Aorta (tissue), 5 donors: ENCODE results near the gene PVALB. TPM values are rescaled to one million over a fixed set of nuclear protein-coding genes. Genes with fewer than 3 reads are reported as not detected.

Experiments
- ATAC-seq: fragments of 200-7000 bp; cut with Tn5 transposase; one replicate; pipeline ENCODE4 v1.9.1; 2022; ENCODE audit warnings: moderate library complexity; ENCODE audit not compliant: low FRiP score
- DNase-seq, 2 donors: peaks; one replicate each; pipeline ENCODE4 v3.0.0-alpha.2; 2020
- H3K27ac ChIP-seq, 2 donors: one replicate each; pipeline ENCODE4 v1.5.1; 2013; ENCODE audit warnings: low read length in 2 of 2, mild to moderate bottlenecking in 2 of 2, moderate library complexity in 2 of 2, control low read depth in 1 of 2, inconsistent platforms in 1 of 2, low read depth in 1 of 2
- H3K27me3 ChIP-seq, 2 donors: one replicate each; pipeline ENCODE4 v1.6.1; 2013; ENCODE audit warnings: control low read depth in 1 of 2, low read length in 1 of 2, mild to moderate bottlenecking in 1 of 2, moderate library complexity in 1 of 2; ENCODE audit not compliant: insufficient read depth in 2 of 2, control insufficient read depth in 1 of 2
- H3K36me3 ChIP-seq, 2 donors: one replicate each; pipeline ENCODE4 v1.6.1; 2013; ENCODE audit warnings: control low read depth in 1 of 2, low read length in 1 of 2, mild to moderate bottlenecking in 1 of 2; ENCODE audit not compliant: insufficient read depth in 2 of 2, control insufficient read depth in 1 of 2
- H3K4me1 ChIP-seq, 2 donors: one replicate each; pipeline ENCODE4 v1.6.1; 2013; ENCODE audit warnings: low read length in 2 of 2, control low read depth in 1 of 2, mild to moderate bottlenecking in 1 of 2, moderate library complexity in 1 of 2; ENCODE audit not compliant: insufficient read depth in 2 of 2, control insufficient read depth in 1 of 2
- H3K4me3 ChIP-seq, 2 donors: one replicate each; pipeline ENCODE4 v1.5.1; 2013; ENCODE audit warnings: low read length in 2 of 2, control low read depth in 1 of 2, mild to moderate bottlenecking in 1 of 2
- H3K9me3 ChIP-seq: one replicate; pipeline ENCODE4 v1.6.1; 2013; ENCODE audit warnings: mild to moderate bottlenecking, low read length; ENCODE audit not compliant: control insufficient read depth
- WGBS, 2 donors: extraction: QIAGEN DNeasy Blood & Tissue Kit; methylation state at CpG; one replicate each; pipeline ENCODE4 v1.1.7; 2013; 5-methylcytosine and 5-hydroxymethylcytosine counted together
- intact Hi-C, 2 donors: fragments of 100-400 bp; cut with DNase I; formaldehyde crosslinking; loops; one replicate each; pipeline versions ENCODE4 v1.14.2 to v1.15.0; 2022
- polyA plus RNA-seq, 2 donors: library from polyadenylated mRNA; stranded (reverse); fragments of 200-250 nt; gene quantifications; one replicate each; pipeline ENCODE4 v1.2.3, GENCODE V29; 2013
- total RNA-seq, 2 donors: library from RNA; stranded (reverse); fragmentation: NEBNext Ultra II Directional; extraction: Animal tissue kit (Norgen Biotek cat#: 25700); gene quantifications; one replicate each; pipeline ENCODE4 v1.2.1, GENCODE V29; 2021
- donor health status: healthy with polysubstance abuse.
- donor health status: Bipolar disorder and iron deficiency.
- donor health status: DM: no; HTN: no; CAD: no.
- donor health status: DM: no; HTN: no; CAD: no.
- donor health status: DM: yes; HTN: yes; CAD: no.

The PVALB gene
- total and polyA plus RNA-seq, 4 donors: not detected

DNA sequence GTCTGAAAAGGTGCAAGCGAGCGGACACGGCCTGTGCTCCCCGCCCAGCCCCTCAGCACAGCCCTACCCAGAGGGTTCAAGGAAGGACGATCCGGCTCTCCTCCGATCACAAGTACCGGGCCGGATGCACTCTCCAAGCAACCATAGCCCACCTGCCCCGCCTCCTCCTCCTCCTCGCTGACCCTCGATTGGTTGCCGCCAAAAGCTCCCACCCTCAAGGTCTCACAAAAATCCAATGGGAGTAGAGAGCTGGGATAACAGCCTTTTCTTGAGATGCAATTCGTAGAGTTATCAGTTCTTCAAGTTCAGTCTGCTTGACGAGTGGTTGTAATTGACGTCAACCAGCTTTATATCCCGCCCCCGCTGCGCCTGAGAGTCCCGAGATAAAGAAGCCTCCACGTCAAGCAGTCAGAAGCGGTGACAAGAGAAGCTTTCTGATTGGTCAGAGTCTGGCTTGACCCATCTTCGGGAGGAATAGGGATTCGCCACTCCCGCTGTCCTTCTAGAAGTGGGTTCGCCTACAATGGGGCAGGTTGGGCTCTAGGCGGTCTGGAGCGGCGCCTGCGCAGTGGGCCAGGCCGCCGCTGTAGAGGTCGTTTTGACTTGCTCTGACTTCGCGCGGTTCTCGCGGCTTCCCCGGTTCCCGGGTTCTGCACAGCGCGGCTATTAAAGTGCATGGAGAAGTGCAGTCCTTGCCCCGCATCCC lies 40.7 kb downstream of the PVALB start, which contains the start of gene IFT27:
Gene IFT27 (minus strand): TSS at position 156 of the 706 bp plus-strand sequence. CDS start 412 bp downstream, outside the sequence.
- no peaks in the 10 kb centered on the region for H3K9me3 ChIP-seq
- H3K36me3 ChIP-seq: no peaks in the 10 kb centered on the region
- DNase-seq (peak; percentile 97 to 99), ATAC-seq (peak; percentile 98)
- 0% methylated on average over 41 to 43 of the region's 43 CpGs for WGBS, 2 donors
- peak within 1 kb of the TSS; percentile 52 to 76 for H3K4me3 ChIP-seq
- no peaks in the 10 kb centered on the region for H3K27me3 ChIP-seq
- no peak within 1 kb of the TSS for H3K27ac ChIP-seq
- intact Hi-C loops: loop anchor here in 1 of 2 donors (5.0 kb wide), 1 partner anchor 1474 kb away; no protein-coding TSS in a partner anchor
- H3K4me1 ChIP-seq: peaks cover 0 to 6% of the 10 kb centered on the region in 2 donors

DNA sequence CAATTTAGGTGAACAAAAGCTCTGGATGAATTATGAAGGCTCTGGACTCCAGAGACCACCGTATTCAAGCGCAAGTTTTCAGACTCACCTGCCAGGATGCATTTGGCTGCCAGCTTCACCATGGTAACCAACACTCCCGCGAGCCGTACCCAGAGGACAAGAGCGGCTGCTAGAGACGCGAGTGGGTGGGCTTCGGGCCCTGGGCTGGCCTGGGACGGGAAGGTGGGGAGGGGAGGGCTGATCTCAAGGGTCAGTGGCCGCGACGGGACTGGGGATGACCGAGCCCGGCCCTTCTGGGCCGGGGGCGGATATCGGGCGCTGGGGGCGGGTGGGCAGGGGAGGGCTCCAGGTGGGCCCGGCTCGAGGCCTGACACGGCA lies 41.3 kb downstream of the PVALB start:
- Histone ChIP-seq H3K36me3 (no peaks in the 10 kb centered on the region), H3K9me3 (no peaks in the 10 kb centered on the region), H3K4me3 (peak overlapping the region; percentile 52 to 76), H3K27ac (no peak overlapping the region), H3K4me1 (peaks cover 0 to 6% of the 10 kb centered on the region in 2 donors), H3K27me3 (no peaks in the 10 kb centered on the region)
- 1 to 3% methylated on average over 23 of the region's 23 CpGs for WGBS, 2 donors
- ATAC-seq (peak; percentile 3), DNase-seq (peak; percentile 68 to 80)
- intact Hi-C loops: loop anchor here in 1 of 2 donors (5.0 kb wide), 1 partner anchor 1473 kb away; no protein-coding TSS in a partner anchor

DNA sequence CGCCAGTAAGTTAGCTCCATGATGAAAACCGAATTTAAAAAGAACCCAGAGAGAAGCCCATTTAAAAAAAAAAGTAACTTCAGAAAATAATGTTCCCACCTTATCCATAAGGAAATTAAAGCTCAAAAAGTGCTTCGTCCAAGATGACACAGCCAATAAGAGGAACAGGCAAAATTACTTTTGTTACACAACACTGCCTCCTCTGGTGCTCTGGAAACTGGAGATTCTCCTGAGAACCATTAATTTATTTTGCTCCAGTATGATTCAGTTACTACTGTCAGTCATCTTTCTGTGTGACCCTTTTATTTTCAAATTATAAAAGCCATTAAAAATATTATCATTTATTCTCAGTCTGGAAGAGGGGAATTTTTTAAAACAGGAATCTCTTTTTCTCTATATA lies 42.9 kb downstream of the PVALB start:
- no peaks in the 10 kb centered on the region for H3K27me3 ChIP-seq
- no peak overlapping the region for H3K4me3 ChIP-seq
- WGBS, 2 donors: 80% methylated on average over 3 of the region's 3 CpGs
- H3K36me3 ChIP-seq: no peaks in the 10 kb centered on the region
- no peak overlapping the region for H3K27ac ChIP-seq
- peaks cover 0 to 6% of the 10 kb centered on the region in 2 donors for H3K4me1 ChIP-seq
- peak in 1 of 2 donors; percentile 2 for DNase-seq
- H3K9me3 ChIP-seq: no peaks in the 10 kb centered on the region
- no peak for ATAC-seq
- intact Hi-C loops: no loop called here

DNA sequence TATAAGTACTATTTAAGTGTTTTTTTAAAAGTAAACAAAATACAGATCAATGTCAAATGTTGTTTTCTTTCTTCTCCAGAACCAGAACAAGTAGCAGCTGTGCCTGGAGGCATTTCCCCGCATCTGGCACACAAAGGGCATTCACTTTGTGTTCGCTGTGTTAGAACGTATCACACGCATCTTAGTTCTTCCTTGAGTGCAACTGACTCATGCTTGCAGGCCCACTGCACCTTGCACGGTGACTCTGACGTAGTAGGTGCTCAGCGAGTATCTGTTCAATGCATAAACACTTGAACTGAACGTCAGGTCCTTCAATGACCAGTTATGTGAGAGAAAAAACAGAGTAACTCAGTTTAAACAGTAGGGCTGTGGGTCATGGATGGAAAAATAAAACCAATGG lies 44.4 kb downstream of the PVALB start:
- DNase-seq: no peak
- no peak for ATAC-seq
- Histone ChIP-seq H3K9me3 (no peaks in the 10 kb centered on the region), H3K4me3 (no peak overlapping the region), H3K36me3 (no peaks in the 10 kb centered on the region), H3K27ac (no peak overlapping the region), H3K4me1 (peaks cover 0 to 6% of the 10 kb centered on the region in 2 donors), H3K27me3 (no peaks in the 10 kb centered on the region)
- intact Hi-C loops: no loop called here
- 92 to 94% methylated on average over 8 of the region's 8 CpGs for WGBS, 2 donors

DNA sequence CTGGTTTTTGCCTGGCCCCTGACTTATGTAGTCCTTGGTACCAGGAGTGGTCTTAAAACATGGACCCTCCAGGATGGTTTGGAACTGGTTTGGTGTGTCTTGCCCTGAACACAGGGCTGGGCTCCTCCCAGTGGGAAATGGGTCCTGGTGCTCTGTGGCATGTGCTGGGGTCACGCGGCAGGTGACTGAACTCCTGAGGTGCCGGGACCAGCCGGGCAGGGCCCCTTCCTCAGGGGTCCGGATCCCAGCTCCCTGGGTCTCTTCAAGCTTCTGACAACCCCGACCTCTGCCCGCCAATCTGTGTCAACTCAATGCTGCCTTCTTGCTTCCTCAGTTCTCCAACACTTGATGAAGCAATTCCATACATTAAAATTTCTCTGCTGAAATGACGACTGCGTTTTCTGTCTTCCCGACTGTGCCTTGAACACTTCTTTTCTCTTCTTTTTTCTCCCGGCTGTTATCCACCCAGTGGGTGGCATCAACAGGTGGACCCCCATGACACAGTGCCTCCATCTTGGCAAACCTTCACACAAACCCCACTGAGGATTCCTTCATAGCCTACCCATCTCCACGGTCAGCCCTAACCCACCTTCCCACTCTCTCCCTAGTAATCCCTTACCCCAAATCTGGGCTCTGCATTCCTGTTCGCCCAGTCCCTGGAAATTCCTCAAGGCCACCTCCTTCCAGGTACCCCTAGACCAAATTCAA lies 45.3 kb downstream of the PVALB start:
- intact Hi-C loops: no loop called here
- Histone ChIP-seq H3K4me1 (peaks cover 0 to 6% of the 10 kb centered on the region in 2 donors), H3K36me3 (no peaks in the 10 kb centered on the region), H3K4me3 (no peak overlapping the region), H3K9me3 (no peaks in the 10 kb centered on the region), H3K27me3 (no peaks in the 10 kb centered on the region), H3K27ac (no peak overlapping the region)
- WGBS, 2 donors: 95% methylated on average over 13 of the region's 13 CpGs
- DNase-seq (peak in 1 of 2 donors; percentile 36), ATAC-seq (no peak)

DNA sequence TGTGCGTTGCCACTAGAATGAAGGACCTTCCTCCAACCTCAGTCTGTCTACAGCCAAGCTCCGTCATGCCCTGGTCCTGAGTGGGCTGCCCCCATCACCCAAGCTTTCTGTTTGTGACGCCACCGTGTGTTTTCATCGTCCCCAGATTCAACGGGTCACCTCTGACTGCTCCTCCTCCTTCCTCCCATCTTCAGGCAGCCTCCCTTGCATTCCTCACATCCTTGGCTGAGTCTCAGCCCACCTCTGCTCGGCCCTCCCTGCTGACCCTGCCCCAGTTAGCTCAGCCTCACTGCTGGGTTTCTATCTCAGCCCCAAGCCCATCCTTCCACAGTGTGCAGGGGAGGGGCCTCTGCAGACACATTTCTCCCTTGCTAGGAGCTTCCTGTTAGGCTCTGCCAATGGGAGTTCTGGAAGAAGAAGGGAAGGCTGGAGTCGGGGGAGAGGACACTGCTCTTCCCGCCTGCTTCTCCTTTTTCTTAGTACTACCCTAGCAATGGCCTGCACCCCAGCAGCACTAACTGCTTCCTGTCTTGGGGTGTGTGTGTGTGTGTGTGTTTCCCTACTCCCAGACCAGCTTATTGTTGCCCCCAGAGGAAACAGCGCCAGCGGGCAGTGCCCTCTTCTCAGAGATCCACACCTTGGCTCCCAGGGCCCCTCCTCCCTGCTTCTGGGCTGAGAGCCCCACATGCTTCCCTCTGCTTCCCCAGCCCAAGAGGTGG lies 46.2 kb downstream of the PVALB start:
- H3K9me3 ChIP-seq: no peaks in the 10 kb centered on the region
- no peak overlapping the region for H3K27ac ChIP-seq
- 63 to 64% methylated on average over 11 of the region's 11 CpGs for WGBS, 2 donors
- no peak for ATAC-seq
- peaks cover 0 to 6% of the 10 kb centered on the region in 2 donors for H3K4me1 ChIP-seq
- intact Hi-C loops: no loop called here
- DNase-seq: peak in 1 of 2 donors; percentile 44
- H3K27me3 ChIP-seq: no peaks in the 10 kb centered on the region
- no peaks in the 10 kb centered on the region for H3K36me3 ChIP-seq
- H3K4me3 ChIP-seq: no peak overlapping the region

DNA sequence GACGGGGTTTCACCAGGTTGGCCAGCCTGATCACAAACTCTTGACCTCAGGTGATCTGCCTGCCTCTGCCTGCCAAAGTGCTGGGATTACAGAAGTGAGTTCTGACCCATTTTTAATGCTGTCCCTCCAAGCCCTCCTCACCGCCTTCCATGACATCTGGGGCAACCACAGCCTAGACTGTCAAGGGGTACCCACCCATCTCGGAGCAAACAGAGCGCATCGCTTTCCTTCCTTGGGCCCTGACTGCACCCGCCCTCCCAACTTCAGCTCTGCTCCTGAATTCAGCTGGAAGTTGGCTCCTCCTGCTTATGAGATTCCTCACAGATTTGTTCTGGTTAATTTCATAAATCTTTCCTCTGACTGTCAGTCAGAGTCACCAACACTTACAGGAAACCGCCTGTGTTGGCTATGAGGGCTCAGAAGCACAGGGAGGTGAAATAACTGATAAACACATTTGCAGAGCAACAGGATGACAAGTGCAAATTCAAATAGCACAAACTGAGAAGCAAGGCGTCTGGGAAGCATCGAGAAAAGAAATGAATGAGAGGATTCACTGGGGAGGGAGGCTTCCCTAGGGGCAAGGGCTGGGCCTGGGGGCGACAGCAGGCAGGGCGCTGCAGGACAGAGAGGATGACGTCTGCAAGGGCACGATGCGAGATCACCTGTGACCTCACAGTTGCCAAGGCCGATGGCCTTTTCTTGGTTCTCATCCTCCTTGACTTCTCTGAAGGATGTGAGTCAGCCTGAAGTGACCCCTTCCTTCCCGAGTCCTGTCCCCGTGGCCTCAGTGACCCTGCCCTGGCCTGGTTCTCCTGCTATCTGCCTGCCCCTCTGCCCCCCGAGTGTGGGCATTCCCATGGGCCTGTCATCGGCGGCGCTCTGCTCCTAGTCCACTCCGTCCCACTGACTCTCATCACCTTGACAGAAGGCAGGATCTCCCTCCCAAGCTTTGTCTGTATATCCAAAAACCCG lies 47.0 kb downstream of the PVALB start:
- intact Hi-C loops: no loop called here
- Histone ChIP-seq H3K27ac (no peak overlapping the region), H3K4me1 (peaks cover 0 to under 1% of the 10 kb centered on the region in 2 donors), H3K4me3 (no peak overlapping the region), H3K27me3 (no peaks in the 10 kb centered on the region), H3K9me3 (no peaks in the 10 kb centered on the region), H3K36me3 (no peaks in the 10 kb centered on the region)
- ATAC-seq: no peak
- 80 to 88% methylated on average over 23 of the region's 23 CpGs for WGBS, 2 donors
- DNase-seq: peak in 1 of 2 donors; percentile 9

DNA sequence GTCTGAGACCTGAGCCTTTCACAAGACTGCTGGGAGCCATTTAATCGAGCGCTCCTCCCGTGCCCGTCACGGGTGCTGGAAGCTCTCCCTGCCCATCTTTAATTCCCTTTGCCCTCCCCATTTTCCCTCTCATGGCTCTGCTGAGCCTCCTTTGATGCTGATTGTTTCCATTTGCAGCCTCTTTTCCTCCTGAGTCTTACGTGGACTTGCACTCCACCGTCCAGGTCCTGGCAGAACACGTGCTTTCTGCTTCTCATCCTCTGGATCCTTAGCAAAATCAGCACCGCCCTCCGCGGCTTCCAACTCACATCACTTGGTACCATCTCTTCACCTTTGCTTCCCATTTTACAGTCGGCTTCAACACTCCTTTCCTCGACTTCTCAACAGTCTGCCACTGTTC lies 48.2 kb downstream of the PVALB start:
- Histone ChIP-seq H3K27me3 (no peaks in the 10 kb centered on the region), H3K9me3 (no peaks in the 10 kb centered on the region), H3K4me1 (no peaks in the 10 kb centered on the region), H3K36me3 (no peaks in the 10 kb centered on the region), H3K27ac (no peak overlapping the region), H3K4me3 (no peak overlapping the region)
- intact Hi-C loops: no loop called here
- DNase-seq (no peak), ATAC-seq (no peak)
- WGBS, 2 donors: 92 to 94% methylated on average over 13 of the region's 13 CpGs
